HG03175 (cell line): Measurements from ENCODE around the gene BSG.
"Not testable (repeated sequence)": the region's sequence is repeated elsewhere in the genome, so short reads cannot be mapped to it uniquely, and the experiment has no call there.

Source experiments
- ATAC-seq: cut with Tn5 transposase; IDR thresholded peaks from one replicate; pipeline ENCODE4 v1.9.1; 2021; ENCODE audit warnings: mild to moderate bottlenecking, moderate library complexity; ENCODE audit not compliant: unreplicated experiment

BSG gene

GRCh38 chr19:617551-618246 lies 45.3 kb downstream of the BSG start:
- ATAC-seq, result no peak

GRCh38 chr19:618247-618619 lies 45.8 kb downstream of the BSG start:
- ATAC-seq, result no peak

GRCh38 chr19:618674-619285 lies 46.4 kb downstream of the BSG start:
- no peak for ATAC-seq

GRCh38 chr19:619286-620002 lies 47.0 kb downstream of the BSG start:
- no peak for ATAC-seq

GRCh38 chr19:620166-620862 lies 47.9 kb downstream of the BSG start:
- ATAC-seq, result no peak

GRCh38 chr19:621191-621590 lies 48.8 kb downstream of the BSG start:
- not testable (repeated sequence) for ATAC-seq

- ATAC-seq, result no peak
These were observed 49.4 kb downstream of the BSG start for GRCh38 chr19:621819-622218.

- ATAC-seq, result no peak
These were observed 50.3 kb downstream of the BSG start for GRCh38 chr19:622666-623065.

- no peak for ATAC-seq
These were observed 51.0 kb downstream of the BSG start for GRCh38 chr19:623175-623916.

- ATAC-seq, result no peak
These were observed 51.6 kb downstream of the BSG start for GRCh38 chr19:623974-624373.

GRCh38 chr19:624433-625109 lies 52.2 kb downstream of the BSG start:
- ATAC-seq, result no peak

GRCh38 chr19:625257-625656 lies 52.9 kb downstream of the BSG start:
- no peak for ATAC-seq

GRCh38 chr19:626566-626965 lies 54.2 kb downstream of the BSG start:
- ATAC-seq, result not testable (repeated sequence)

GRCh38 chr19:628168-628567 lies 55.8 kb downstream of the BSG start:
- no peak for ATAC-seq

- ATAC-seq, result not testable (repeated sequence)
These were observed 57.1 kb downstream of the BSG start for GRCh38 chr19:629515-629914.

- ATAC-seq, result no peak
These were observed 57.7 kb downstream of the BSG start for GRCh38 chr19:629961-630714.

- peak; percentile 5 for ATAC-seq
These were observed 60.2 kb downstream of the BSG start for GRCh38 chr19:632579-633067.
